CD4-positive, alpha-beta T cell treated with Interleukin-21 for 1 hour (primary cell): ENCODE data around the gene ERBB4.

Source experiments
- DNase-seq: peaks from one replicate; pipeline ENCODE4 v3.0.0-alpha.2; 2020

ERBB4 gene

GRCh38 chr2:211440107-211440506, 1098.5 kb downstream of the ERBB4 start:
- DNase-seq, result no peak

- no peak for DNase-seq
Measured at GRCh38 chr2:211439011-211439410, 1099.6 kb downstream of the ERBB4 start.

DNA sequence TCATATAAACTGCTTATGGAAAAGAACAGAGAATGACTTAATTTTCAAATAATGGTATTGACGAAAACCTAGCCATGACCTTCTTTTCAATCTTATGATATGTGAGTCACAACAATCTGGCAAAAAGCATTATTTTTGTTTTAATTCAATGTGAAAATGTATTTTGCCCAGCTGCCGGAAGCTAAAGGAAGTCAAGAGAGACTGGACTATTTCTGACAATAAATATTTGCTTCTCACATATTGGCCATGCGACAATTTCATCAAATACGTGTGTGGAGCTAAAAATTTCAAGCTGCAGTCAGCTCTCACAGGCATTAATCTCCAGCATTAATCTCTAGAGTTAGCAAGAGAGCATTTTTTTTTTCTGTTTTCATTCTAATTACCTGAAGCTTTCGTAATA, 1101.2 kb downstream of the ERBB4 start:
- DNase-seq, result no peak

DNA sequence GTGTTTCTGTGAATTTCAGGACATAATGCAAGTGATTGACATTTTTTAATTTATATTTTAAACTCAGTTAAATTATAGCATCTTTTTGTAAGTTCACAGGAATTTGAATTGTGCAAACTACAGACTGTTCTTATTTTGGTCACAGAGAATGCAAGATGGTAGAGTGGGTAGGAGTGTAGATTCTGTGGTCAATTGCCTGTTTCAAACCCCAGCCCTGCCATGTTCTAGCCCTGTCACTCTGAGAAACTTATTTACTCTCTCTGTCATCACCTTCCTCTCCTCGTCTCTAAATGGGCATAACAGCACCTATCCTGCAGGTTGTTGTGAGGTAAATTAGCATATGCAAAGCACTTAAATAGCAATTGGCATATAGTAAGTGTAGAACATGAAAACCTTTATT, 1102.4 kb downstream of the ERBB4 start:
- DNase-seq, result no peak

DNA sequence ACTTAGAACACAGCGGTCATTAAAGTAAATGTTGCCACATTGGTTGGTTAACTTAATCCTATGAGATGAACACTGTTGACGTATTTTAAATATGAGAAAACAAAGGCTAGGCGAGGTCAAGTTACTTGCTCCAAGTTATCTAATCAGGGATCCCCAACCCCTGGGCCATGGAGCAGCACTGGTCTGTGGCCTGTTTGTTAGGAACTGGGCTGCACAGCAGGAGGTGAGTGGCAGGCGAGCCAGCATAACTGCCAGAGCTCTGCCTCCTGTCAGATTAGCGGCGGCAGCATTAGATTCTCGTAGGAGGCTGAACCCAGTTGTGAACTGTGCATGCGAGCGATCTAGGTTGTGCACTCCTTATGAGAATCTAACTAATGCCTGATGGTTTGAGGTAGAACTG, 1103.3 kb downstream of the ERBB4 start:
- no peak for DNase-seq

DNA sequence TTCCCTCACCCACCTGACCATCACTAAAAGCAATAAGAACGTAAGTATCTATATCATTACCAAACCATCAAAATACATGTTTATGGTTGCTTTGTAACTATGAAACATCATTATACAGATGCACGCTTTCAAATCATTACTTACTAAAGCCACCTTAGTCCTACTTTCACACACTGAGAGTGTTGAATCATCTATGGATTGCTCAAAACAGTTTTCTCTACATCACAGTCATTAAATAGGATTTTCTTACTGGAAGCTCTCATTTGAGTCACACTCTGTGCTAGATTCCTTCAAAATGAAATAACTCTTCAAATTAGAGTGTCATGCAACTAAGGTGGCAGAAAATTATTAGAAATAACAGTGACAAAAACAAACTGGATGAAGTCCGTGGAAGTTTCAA, 1103.8 kb downstream of the ERBB4 start:
- DNase-seq, result no peak

GRCh38 chr2:211429256-211429920, 1109.2 kb downstream of the ERBB4 start:
- DNase-seq, result no peak

DNA sequence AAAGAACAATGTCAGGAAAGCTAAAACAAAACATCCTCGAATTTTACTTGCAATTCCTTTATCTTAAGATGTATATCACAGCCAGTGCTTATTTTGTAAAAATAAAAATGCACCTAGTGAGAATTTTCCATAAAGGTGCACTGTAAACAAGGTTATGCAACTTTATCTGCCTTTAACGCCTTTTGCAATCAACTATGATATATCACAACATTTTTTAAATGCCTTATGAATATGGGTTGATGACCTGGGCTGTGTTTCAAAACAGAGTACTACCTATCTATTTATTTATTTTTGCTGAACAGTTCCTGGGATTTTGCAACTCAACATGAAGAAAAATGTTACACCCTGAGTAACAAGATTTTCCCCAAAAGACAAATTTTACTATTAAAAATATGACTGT, 1112.4 kb downstream of the ERBB4 start:
- DNase-seq, result no peak

DNA sequence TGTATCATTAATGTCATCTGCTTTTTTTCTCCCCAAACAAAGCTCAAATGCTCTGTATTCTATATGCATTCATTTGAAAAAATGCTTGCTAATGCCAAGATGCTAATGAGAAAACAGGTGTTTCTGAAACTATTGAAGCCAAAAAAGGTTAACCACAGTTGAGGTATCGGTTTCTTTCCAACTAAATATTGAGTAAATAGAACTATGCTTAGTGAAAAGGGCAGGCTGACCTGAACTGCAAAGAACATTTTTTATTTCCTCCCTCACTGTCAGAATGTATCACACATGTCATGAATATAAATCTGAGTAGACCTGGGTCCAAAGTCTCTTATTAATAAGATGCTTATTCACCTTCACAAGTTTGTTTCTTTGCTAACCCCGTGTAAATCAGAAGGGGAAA, 1115.6 kb downstream of the ERBB4 start:
- no peak for DNase-seq

DNA sequence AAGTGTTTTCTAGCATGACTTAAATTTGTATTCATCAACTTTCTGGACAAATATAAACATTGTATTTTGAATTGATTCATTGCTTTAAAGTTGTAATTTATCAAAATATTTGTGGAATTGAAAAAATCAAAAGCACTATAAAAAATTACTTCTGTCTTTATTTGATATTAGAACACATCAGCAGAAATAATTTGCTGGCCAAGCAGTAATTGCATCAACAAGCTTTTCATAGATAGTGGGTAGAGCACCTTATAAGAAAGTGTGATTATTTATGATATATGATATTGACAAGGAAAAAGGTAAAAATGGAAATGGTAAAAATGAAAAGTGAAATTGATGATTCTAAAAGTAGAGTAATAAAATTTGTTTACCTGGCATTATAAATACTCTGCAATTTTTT, 1121.1 kb downstream of the ERBB4 start:
- no peak for DNase-seq

GRCh38 chr2:211416373-211416772, 1122.2 kb downstream of the ERBB4 start:
- DNase-seq, result no peak

DNA sequence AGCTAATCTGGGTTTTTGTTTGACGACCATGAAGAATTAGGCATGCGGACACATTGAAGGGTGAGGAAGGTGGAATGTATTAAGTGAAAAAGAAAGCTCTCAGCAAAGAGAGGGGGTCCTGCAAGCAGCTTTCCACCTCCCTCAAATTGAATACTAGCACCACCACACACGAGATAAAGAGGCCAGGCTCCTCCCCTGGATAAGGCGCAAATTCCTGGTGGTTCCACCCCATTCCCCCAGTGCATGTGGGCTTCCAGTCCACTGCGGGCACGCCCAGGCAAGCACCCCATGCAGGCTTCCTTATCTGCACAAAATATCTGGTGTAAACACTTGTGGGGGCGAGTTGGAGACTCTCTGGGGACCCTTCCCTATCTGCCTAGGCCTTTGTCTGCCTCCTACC, 1124.9 kb downstream of the ERBB4 start:
- DNase-seq, result no peak

DNA sequence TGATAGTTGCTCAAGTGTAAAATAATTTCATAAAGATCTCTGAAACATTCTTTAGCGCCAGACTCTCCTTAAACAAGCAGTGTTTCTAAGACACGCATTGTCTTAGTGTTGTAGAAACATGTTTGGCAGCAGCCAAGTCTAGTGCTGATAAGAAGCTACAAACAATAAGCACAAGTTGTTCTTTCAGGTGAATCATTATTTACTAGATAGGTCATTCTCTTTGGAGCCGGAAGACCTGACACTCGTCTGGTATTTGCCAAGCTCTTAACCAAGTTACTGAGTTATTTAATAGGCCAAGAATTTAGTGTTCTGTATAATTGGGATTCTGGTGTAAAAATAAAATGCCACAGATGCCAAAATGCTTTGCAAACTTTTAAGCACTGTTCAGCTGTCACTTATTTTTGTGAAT, 1130.1 kb downstream of the ERBB4 start:
- no peak for DNase-seq

GRCh38 chr2:211407076-211407475, 1131.5 kb downstream of the ERBB4 start:
- DNase-seq, result no peak

DNA sequence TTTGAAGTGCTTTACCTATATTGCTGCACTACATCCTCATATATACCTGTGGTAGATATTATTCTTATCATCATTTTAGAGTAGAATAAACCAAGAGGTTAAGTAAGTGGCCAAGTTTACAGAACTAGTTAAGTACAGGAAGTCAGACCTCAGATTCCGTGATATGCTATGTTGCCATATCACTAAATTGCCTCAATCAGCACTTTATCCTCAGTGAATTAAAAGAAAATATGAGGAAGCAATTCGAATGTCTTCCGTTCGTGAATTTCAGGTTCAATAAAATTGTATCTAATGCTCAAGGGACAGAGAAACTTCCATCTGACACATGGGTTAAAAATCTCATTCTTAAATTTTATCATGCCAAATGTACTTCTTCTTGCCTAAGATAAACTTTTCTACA, 1133.6 kb downstream of the ERBB4 start:
- DNase-seq, result no peak

DNA sequence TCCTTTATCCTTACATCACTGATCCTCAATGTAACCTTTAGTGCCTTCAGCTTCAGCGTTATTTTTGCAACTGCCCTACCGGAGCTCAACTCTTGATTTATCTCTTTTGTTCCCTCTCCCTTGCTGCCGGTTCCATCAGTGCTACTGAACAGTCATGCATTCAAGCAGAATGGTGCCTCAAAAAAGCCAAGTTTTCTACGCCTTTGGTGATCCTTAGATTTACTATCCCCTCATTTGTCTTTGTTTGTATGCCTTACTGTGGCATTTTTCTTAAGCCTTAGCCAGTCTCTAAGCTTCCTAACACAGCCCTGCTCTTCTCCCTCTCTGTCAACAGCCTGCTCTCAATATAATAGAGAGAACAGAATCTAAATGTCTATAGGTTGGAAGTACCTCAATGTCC, 1134.5 kb downstream of the ERBB4 start:
- no peak for DNase-seq

- DNase-seq, result no peak
Measured at GRCh38 chr2:211401328-211401727, 1137.3 kb downstream of the ERBB4 start.

- DNase-seq, result no peak
Measured at GRCh38 chr2:211397764-211398163, 1140.8 kb downstream of the ERBB4 start.

- no peak for DNase-seq
Measured at GRCh38 chr2:211396815-211397214, 1141.8 kb downstream of the ERBB4 start.

GRCh38 chr2:211391189-211391567, 1147.4 kb downstream of the ERBB4 start:
- no peak for DNase-seq

GRCh38 chr2:211390536-211391188, 1147.9 kb downstream of the ERBB4 start:
- DNase-seq, result no peak

DNA sequence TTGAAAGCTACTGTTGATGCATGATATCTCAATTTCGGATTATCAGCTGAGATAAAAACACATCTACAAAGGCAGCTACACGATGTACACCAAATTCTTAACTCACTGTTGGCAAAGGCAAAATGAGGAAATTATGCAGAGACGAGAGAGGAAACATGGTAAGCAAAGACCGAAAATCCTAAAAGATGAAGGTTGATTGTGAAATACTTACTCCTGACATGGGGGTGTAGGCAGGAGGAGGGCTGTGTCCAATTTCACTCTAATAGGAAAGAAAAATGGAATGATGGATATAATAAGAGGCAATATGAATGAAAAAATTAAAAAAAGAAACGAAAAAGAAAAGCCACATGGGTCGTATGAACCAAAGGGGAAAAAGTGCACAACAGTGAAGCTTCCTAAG, 1150.9 kb downstream of the ERBB4 start:
- DNase-seq, result no peak

GRCh38 chr2:211380041-211380440, 1158.6 kb downstream of the ERBB4 start:
- no peak for DNase-seq

GRCh38 chr2:211376410-211376809, 1162.2 kb downstream of the ERBB4 start:
- no peak for DNase-seq

GRCh38 chr2:211373203-211373602, 1165.4 kb downstream of the ERBB4 start:
- no peak for DNase-seq
